Activated CD8-positive, alpha-beta memory T cell treated with anti-CD3 and anti-CD28 coated beads for 36 hours (primary cell): ENCODE results near the gene OCA2. TPM values are rescaled to one million over a fixed set of nuclear protein-coding genes. Genes with fewer than 3 reads are reported as not detected.
"Not testable (repeated sequence)": the region's sequence is repeated elsewhere in the genome, so short reads cannot be mapped to it uniquely, and the experiment has no call there.

Experiments used
- CTCF ChIA-PET: fragments of 350-600 bp; sonication (Branson Sonifier 250); formaldehyde crosslinking; loops from one replicate; lab custom pipeline; 2021; ENCODE audit warnings: antibody characterized with exemption; lab: Charles Lee
- POLR2A ChIA-PET: fragments of 350-600 bp; sonication (Branson Sonifier 250); formaldehyde crosslinking; loops from one replicate; lab custom pipeline; 2021; ENCODE audit warnings: antibody characterized with exemption; lab: Charles Lee
- total RNA-seq, 2 experiments: library from RNA; stranded (reverse); gene quantifications; one replicate each; pipeline ENCODE4 v1.2.3, GENCODE V29; 2021

OCA2 gene
- total RNA-seq, 2 experiments from 2014 or later: not detected

DNA sequence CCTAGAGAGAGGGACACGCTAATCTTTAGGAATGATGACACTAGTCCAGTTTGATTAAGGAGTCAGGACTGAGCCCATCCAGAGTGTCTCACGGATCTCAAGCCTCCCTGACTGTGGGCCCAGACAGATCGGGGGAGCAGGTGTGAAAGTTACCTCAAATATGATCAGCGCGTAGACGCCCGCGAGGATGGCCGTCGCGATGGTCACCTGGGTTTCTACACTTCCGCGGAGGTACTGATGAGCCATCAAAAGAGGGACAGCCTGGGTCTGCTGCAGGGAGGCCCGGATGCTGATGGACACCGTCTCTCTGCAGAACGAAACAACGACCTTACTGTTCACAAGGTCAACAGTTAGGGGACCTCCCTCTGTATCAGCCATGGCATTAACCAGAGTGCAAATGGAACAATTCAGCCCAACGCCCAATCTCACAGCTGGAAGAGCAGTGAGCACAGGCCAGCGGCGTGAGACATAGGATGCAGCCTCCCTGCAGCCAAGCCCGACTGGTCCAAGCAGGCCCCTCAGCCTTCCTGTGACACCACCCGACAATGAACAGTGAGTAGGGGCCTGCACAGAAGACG lies 84.4 kb downstream of the OCA2 start:
- CTCF ChIA-PET: no interaction called here
- POLR2A ChIA-PET: no interaction called here

DNA sequence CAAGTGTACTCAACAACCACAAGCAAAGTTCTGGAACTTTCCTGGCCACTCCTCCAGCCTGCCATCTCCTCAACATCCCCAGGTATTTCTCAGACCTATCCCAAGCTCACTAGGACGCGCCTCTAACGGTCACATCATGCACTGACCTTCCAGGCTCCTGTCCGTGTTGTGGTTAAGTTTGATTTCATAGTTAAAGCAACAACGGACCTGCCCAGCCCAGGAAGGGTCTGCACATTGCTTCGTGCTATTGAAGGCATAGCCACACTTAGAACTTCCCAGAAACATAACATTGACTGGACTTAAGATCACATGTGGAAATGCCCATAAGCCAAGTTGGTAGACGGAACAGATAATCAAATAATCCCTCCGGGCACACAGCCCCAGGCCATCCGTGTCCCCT lies 85.1 kb downstream of the OCA2 start:
- CTCF ChIA-PET: no interaction called here
- POLR2A ChIA-PET: no interaction called here

DNA sequence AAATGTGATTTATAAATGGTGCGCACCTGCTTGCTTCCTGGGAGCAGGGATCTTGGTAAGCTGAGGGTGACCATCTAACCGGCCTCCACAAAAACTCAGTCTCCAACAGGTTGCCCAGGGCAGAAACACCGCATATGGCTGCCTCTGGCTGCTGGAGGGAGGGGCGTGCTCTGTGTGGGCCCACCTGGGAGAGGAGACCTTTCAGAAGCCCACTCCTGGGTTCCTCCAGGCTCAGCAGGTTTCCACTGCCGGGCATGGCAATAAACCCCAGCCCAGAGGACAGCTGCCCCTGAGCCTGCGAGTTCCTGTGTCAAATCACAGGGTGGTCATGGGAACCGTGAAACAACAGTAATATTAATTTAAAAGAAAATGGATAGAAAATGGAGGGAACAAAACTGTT lies 85.6 kb downstream of the OCA2 start:
- CTCF ChIA-PET: no interaction called here
- POLR2A ChIA-PET: no interaction called here

DNA sequence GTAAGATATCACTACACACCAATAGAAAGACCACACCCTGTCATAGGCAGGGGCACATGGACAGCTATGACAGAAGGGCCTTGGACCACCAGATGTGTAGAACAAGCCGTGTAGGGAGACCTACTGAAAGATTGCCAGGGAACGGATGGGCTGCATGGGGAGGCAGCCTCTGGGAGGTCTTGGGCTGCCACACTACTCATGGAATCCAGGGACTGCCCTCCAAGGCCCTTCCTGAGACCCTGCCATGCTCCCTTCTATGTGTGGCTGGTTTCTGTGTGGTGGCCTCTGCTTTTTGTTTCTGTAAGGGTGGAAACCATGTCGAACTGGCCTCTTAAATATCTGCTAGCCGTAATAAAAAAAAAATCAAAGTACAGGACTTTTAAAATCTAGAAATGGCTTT lies 86.9 kb downstream of the OCA2 start:
- POLR2A ChIA-PET: no interaction called here

DNA sequence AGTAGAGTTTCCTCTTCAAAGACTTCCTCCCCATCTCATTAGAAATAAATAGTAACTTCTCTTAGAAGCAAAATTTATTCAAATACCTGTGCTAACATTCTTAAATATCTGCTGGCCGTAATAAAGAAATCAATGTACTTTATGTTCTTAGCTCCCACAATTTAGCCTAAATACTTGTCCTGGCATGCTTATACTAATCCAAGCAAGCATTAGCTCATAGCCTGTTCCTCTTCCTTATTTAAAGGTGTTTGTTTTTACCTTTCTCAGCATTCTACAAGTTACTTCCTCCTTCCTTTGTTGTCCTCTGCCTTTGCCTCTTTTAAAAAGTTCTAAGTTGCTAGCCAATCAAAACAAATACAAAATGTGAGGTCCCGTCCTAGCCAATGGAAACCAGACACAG lies 90.9 kb downstream of the OCA2 start:
- POLR2A ChIA-PET, CTCF ChIA-PET: not testable (repeated sequence)

More for the DNA sequence above, 86.9 kb downstream of the OCA2 start:
- CTCF ChIA-PET: no interaction called here

DNA sequence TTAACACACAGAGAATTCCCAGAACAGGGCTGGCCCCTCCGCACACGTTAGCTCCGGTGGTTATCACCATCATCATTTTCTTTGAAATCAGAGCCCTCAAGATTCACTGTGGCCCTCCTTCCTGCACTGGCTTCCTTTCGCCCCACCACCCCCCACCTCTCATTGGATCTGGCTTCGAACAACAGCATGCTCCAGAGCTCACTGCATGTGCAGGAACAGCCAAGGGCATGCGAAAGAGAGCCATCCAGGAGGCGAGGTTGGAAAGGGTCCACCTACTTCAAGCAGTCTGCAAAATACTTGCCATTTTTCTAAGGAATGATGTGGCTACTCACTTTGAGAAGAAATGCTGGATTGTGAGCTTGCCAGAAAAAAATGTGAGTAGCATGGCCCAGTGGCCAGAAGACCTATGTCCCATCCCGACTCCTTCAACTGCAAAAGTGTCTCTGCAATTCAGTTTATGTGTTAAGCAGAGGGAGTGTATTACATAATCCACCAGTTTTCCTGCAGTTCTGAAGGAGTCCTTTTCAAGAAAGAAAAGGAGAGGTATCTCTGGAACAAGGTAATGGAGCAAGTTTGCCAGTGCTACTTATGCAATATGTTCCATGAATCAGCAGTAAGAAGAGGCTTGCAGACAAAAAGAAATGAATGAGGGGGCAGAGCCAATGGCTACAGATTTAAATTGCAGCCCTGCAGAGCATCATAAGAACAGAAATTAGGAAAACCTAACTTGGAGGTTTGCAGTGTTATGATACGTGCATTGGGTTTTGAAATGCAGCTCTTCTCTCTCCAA lies 92.8 kb downstream of the OCA2 start:
- ChIA-PET POLR2A (no interaction called here), CTCF (no interaction called here)

DNA sequence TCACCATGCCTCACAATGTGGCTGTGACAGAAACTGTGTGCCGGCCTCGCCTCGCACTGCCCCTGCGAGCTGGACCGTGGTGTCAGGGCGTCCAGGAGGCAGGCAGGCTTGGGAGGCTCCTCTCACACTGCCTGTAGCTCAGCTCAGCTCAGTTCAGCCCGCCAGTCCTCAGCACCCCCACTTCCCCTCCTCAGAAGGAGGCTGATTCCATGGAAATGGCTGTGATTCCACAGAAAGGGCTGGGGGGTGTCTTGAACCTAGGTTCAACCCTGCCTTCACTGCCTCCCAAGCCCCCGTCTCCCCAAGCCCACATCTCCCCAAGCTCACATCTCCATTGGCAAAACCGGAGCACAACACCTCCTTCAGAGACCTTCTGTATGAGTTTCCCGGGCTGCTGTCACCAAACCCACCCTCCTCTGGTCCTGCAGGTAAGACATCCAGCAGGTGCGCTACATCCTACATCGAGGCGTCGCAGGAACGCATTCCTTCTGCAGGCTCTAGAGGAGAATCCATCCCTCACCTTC lies 94.0 kb downstream of the OCA2 start:
- CTCF ChIA-PET: no interaction called here
- POLR2A ChIA-PET: no interaction called here

DNA sequence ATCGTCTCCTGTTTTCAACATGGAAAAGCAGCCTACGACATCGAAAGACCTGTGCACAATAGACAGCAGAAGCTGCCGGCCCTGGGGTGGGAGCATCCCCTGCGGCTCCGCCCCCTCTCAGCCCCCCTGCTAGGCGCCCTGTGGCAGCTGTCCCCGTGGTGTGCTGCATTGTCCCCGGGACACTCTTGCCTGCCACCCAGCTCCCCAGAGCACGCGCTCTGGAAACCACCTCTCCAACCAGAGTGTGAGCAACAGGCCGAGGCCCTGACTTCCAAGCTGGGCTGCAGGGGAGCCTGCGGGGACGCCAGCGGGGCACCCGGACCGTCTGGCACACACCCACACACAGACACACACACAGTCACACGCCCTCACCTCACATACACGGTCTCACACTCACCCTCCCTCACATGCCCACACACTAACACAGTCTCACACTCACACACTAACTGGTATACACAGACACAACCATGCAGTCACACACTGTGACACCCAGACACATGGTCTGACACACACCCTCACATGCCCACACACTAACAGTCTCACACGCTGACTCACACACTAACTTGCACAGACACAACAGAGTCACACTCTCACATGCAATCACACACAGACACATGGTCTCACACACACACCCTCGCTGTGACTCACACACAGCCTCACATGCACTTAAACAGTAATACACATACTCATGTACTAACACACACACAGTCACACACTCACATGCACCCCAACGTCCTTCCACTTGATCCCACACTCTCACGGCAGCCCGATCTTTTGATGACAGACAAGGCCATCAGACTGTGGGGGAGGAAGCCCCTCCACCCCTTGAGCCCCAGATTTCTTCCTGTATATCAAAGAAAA lies 94.7 kb downstream of the OCA2 start:
- ChIA-PET POLR2A (no interaction called here), CTCF (no interaction called here)

DNA sequence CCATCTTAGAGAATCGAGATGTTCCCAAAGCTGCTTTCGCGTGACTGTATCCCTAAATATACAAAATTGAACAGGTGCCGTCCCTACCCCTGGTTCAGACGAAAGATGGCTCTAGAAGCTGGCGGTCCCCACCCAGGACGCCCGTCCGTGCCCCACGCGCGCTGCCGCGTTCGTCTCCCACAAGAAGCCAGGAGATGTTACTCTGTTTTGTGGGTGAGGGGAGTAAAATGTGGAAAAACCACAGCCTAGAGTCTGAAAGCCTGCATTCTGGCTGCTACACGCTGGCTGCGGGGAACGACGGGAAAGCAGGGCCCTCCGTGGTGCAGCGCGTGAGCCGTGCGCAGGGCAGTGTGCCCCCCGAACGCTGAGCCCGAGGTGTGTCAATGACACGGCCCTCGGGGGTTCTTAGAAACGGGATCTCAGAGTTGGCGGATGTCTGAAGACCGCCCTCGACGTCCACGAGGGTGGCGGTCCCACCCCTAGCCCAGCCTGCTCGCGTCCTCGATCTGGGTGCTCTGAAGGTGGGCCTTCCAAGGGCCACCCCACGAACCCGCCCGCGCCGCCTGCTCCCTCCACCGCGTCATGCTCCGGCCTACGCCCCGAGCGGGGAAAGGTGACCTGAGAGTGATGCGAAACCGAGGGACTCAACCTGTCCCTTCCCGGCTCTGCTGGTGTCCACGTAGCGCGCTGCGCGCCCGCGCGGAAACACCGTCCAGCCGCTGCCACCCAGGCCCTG lies 95.6 kb downstream of the OCA2 start:
- ChIA-PET POLR2A (no interaction called here), CTCF (no interaction called here)

DNA sequence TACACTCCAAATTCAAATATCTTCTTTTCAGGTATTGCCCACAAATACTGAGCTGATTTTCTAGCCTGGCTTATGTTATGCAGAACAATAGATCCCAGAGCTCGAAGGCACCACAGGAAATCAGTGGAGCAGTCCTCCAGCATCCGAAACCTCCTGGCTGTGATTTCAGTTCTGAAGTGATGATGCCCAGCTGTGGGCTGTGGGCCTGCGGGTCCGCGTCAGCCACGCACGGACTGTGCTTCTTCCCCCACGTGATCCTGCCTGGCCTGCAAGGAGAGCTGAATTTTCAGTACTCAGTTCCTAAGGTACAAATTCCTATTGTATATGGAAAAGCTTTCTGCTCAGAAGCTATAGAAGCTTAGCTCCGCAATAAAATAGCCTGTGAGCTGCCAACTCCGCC lies 96.2 kb downstream of the OCA2 start:
- ChIA-PET POLR2A (no interaction called here), CTCF (no interaction called here)

DNA sequence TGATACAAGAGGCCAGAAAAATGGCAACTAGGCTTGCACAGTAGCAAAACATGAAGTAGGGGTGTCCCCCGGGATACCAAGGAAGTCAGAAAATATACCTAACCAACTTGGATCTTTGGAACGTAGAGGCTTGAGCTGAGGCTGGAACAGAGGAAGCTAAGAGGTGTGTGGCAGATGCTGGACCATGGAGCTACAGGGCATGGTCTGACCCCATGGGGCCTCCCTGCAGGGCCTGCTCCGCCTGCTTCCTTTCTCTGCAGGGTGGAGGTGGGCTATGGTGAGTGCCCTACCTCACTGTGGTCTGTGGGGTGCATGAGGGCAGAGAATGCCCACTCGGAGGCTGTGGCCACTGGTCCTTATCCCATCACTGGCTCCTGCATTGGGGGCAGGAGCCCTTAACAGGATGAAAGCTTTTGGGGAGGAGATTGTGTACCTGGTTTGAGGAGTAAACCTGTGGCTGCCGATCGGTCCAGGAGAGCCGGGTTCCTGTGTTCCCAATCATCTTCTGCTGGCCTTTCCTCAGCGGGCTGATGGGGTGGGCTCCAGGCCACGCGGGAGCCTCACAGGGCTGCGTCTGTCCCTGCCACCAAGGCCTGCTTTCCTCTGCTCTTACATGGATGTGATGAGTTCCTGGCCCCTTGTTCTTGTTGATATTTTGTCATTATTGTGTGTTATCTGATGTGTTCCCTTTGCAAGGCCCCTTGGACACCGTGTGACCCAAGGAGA lies 96.8 kb downstream of the OCA2 start:
- CTCF ChIA-PET: no interaction called here

DNA sequence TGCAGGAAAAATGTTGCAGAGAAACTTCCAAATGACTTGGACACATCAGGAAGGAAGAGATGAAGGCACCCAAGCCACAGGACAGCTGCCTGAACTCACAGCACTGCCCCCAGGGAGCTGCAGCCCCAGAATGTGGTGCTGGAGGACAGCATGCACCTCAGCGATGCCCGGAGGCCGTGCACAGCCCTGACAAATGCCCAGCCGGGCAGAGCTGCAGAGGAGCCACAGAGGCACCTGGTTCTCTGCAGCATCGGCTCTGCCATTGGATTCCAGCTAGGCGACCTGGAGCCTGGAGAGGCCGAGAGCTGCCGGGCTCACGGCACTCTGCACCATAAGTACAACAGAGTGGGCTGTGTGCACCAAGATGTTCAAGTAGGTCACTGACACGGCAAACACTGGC lies 97.5 kb downstream of the OCA2 start:
- POLR2A ChIA-PET: no interaction called here
- CTCF ChIA-PET: no interaction called here

More for the DNA sequence above, 96.8 kb downstream of the OCA2 start:
- POLR2A ChIA-PET: no interaction called here

DNA sequence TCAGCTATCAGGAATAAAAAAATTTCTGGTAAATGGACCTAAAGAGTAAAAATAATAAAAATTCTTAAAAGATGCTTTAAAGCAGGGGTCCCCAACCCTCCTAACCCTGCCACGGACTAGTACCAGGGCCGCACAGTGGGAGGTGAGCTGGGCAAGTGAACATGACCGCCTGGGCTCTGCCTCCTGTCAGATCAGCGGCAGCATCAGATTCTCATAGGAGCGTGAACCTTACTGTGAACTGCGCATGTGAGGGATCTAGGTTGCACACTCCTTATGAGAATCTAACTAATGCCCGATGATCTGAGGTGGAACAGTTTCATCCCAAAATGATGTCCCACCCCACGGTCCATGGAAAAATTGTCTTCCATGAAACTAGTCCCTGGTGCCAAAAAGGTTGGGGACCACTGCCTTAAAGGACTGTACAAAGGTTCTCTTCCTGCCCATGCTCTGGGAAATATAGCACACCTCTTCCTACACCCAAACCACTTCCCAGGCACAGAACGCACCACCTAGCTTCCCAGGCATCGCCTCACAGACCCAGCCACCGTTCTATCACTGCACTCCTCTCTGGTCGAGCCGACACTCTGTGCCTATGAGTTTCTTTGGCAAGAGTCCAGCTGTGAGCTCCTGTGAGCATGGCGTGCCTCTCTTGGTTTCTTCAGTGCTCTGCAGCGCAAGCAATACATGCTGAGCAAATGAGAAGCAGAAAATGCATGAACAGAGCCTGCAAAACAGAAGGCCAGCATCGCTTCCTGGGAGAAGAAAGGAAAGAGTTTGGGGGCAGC lies 104.9 kb downstream of the OCA2 start:
- ChIA-PET POLR2A (no interaction called here), CTCF (no interaction called here)

DNA sequence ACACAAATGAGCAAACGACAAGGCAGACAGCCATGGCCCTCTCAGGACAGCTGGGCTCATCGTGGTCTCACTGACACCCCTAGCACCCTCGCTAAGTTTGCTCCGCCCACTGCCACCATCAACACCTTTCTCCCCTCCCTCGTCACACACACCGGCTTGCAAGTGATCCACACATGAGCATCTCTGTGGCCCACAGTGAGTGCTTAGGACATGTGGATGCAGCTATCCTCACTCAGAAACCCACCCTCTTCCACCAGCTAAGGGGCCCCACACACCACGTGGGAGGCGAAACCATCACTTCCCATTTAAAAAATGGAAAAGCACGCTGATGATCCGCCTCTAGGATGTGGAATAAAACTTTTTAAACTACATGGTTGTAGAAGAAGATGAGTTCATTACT lies 105.6 kb downstream of the OCA2 start:
- CTCF ChIA-PET: no interaction called here
- POLR2A ChIA-PET: no interaction called here

DNA sequence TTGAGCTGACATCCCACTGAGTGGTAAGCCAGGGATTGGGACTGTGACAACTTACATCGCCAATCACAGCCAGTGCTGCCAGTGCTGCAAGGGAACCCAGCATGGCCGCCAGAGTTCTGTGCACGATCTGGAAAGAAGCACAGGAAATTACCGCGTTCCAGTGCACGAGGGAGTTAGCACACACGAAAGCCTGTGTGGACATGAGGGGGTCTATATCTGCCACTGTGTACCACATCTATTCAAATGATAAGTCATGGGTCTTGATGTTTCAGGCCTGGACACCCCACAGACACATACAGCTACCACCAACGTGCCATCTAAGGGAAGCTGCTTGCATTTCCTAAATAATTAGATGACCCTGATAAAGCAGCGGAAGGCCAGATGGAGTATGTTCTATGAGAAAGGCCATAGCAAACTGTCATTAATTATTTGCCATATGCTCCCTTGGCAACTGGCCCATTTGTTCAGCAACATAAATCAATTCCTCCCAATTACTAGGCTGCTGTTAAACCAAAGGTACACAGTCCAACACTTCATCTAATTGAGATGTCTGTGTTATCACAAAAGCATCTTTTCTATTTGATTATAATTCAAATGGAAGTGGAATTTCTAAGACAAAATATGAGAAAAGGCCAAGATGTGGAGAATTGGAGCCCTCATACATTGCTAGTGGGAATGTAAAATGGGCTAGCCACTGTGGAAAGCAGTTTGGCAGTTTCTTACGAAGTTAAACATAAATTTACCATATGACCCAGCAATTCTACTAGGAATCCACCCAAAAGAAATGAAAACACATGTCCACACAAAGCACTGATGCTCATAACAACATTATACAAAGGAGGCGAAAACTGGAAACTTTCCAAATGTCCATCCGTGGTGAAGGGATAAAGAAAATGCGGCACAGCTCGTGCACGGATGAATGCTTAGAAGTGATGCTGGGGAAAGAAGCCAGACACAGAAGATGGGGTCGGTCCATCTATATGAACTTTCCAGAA lies 108.3 kb downstream of the OCA2 start:
- POLR2A ChIA-PET: no interaction called here
- CTCF ChIA-PET: no interaction called here

DNA sequence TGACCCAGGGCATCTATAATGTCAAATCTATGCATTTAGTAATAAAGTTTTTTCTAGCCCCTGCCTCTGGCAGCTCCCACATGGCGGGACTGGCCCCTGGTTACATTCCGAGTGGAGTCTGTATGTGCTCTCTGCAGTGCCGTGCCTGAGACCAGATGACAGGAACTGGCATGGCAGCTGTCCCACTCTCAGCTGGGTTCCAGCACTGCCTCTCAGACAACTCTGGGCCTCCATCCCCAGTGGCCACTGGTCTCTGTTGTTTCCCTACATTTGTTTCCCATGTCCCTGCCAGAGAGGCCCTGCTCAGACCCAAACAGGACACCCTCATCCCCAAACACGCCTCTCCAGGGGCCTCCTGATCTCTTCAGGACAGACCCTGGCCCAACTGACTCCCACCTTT lies 109.3 kb downstream of the OCA2 start:
- CTCF ChIA-PET: no interaction called here
- POLR2A ChIA-PET: no interaction called here

DNA sequence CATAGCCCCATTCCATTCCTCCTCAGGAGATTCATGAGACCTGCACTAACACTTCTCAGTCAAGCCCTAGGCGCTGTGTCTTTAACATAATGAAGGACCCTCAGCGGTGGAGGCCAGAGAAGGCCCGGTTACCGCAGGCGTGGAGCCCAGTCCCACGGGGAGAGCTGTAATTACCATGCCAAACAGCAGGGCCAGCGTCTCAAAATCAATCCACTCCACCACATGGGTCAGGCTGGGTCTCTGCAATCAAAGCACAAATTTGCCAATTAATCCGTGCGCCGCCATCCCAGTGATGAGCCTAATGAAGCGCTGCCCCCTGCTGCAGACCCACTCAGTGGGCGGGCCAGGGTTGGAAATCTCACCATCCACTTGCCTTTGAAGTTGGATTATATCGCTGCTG lies 109.7 kb downstream of the OCA2 start:
- ChIA-PET POLR2A (no interaction called here), CTCF (no interaction called here)
